GM19467 (cell line): ENCODE data around the gene ELAC2.
A peak's percentile ranks its signal among the peaks of the same experiment; 100 is the strongest.

Experiments
- ATAC-seq: cut with Tn5 transposase; IDR thresholded peaks from one replicate; pipeline ENCODE4 v1.9.1; 2021; ENCODE audit warnings: mild to moderate bottlenecking, moderate library complexity; ENCODE audit not compliant: unreplicated experiment

The ELAC2 gene, protein sequence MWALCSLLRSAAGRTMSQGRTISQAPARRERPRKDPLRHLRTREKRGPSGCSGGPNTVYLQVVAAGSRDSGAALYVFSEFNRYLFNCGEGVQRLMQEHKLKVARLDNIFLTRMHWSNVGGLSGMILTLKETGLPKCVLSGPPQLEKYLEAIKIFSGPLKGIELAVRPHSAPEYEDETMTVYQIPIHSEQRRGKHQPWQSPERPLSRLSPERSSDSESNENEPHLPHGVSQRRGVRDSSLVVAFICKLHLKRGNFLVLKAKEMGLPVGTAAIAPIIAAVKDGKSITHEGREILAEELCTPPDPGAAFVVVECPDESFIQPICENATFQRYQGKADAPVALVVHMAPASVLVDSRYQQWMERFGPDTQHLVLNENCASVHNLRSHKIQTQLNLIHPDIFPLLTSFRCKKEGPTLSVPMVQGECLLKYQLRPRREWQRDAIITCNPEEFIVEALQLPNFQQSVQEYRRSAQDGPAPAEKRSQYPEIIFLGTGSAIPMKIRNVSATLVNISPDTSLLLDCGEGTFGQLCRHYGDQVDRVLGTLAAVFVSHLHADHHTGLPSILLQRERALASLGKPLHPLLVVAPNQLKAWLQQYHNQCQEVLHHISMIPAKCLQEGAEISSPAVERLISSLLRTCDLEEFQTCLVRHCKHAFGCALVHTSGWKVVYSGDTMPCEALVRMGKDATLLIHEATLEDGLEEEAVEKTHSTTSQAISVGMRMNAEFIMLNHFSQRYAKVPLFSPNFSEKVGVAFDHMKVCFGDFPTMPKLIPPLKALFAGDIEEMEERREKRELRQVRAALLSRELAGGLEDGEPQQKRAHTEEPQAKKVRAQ

GRCh38 chr17:13017655-13018459 lies at the start of gene ELAC2:
ELAC2 (minus strand) TSS chr17:13018027; CDS start chr17:13017947, 80 bp downstream.
- peak; percentile 99 for ATAC-seq

- no peak for ATAC-seq
Observed at GRCh38 chr17:13065032-13065431, 47.2 kb upstream of the ELAC2 start.

DNA sequence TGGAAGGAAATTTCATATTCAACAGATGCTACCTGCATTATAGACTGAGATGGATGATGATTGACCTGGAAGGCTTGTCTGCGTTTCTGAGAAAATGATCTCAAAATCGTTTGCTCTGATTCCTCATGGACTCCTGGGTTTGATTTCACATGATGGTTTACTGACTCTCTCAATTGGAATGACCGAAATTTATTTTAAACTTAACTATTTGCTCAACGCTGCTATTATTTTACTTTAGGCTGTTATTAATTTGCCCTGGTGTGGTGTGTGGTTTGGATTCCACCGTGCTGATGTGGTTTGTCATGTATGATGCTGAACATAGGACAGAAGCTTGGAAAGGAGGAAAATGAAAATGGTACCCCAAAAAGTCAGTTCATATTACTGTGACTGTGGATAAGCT lies 37.3 kb upstream of the ELAC2 start:
- no peak for ATAC-seq

DNA sequence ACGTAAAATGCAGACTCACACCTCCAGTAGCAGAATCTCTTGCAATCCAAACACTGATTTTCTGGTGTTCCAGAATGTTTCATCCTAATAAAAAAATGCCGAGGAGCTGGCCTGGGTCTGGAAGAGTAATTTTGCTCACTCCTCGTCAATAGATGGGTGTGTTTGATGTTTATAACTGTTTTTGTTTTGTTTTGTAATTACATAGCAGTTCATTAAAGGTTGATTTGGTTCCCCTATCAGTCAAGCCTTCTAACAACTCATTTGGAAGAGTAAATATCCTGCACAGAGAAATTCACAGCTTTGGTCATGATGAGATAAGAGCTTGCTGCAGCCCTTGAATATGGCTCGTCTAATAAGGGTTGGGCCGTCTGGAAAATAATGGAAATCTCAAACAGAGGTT lies 36.8 kb upstream of the ELAC2 start:
- no peak for ATAC-seq

GRCh38 chr17:13051915-13052314 lies 34.1 kb upstream of the ELAC2 start:
- ATAC-seq = no peak

- no peak for ATAC-seq
Observed at GRCh38 chr17:13047011-13047606, 29.3 kb upstream of the ELAC2 start.

DNA sequence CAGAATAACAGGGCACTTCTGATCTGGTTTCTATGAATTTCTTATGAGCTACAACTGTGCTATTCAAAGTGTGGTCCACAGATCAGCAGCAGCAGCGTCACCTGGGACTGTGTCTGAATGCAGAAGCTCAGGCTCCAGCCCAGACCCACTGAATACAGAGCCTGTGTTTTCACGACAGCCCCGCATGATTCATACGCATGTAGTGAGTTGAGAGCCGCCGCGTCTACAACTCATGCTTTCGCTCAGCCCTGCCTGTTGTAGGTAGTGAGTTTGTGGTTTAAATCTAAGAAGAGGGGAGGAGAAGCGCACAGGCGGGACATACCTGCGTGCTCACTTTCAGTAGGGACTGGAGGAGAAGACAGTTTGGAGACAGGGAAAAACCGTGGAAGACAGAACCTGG lies 28.5 kb upstream of the ELAC2 start:
- ATAC-seq = no peak

GRCh38 chr17:13044572-13045065 lies 26.8 kb upstream of the ELAC2 start:
- no peak for ATAC-seq

DNA sequence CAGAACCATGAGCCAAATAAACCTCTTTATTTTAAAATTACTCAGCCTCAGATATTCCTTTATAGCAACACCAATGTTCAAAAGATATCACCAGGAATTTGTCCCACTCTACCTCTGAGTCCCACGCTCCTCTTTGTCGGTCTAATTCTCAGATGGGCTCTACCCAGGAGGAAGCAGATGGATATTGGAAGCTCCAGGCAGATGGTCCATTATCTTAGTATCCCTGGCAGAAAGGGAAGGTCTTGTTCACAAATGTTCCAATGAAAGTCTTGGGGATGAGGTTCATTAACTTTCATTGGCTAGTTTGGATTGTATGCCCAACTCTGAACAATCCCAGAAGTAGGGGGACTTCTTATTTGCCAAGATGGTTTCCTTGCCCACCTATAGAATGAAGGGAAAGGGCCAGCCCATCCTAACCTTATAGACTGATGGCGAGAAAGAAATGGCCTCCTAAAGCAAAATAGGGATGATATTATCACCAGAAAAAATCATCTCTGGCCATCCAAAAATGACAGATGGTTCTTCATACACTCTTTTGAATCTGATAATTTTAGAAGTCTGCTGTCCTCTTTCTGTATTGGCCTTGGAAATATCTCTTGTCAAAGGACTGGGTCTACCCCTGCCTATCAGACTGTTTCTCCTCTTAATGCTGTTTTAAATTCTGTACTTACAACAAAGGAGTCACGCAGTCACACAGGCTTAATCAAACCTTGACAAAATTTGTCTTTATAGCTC lies 21.3 kb upstream of the ELAC2 start:
- ATAC-seq = no peak

- no peak for ATAC-seq
Observed at GRCh38 chr17:13036751-13037150, 18.9 kb upstream of the ELAC2 start.

GRCh38 chr17:13035420-13035819 lies 17.6 kb upstream of the ELAC2 start:
- ATAC-seq = no peak

DNA sequence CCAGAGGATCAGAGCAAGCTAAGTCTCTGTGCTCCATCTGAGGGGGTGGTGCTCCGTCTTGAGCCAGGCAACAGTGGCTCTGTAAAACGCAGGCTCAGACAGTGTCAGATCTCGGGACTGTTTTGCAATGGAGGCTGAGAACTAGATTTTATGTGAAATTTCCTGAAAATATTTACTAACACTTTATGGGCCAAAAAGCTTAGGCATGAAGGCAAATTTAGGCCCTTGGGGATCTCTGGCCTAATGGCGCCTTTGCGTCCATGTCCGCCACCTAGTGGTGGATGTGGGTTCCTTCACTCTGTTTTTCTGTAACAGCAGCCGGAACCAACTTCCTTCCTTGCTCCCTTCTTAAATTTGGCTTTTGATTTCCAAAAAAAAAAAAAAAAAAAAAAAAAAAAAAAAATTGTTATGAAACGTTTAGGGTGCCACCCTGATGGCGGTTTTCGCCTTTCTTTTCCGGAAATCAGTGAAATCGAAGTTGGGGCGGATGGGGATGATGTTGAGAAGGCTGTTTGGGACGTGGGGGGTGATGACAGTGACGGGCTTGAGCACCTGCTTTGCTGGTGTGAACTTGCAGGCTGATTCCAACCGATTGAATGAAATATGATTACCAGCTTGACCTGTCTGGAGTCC lies 14.0 kb upstream of the ELAC2 start:
- ATAC-seq = peak; percentile 87

GRCh38 chr17:13030459-13031300 lies 12.9 kb upstream of the ELAC2 start:
- ATAC-seq = no peak

- ATAC-seq = no peak
Observed at GRCh38 chr17:13030056-13030455, 12.2 kb upstream of the ELAC2 start.

GRCh38 chr17:13029340-13029739 lies 11.5 kb upstream of the ELAC2 start:
- no peak for ATAC-seq

DNA sequence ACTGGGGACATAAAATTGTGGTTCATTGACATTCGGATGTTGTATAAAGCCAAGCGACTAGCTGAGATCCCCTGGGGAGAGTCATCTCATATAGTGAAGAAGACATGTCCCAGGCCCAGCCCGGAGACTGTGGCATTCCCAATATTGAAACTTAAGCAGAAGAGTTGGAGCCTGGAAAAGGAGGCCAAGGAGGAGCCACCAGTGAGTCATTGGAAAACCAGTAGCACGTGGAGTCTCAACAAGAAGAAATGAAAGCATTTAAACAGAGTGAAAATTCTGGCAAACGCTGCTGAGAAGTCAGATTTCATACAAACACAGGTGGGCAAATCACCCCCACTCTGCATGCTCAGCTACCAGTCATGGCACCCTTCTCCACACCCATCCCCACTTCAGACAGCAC lies 9.4 kb upstream of the ELAC2 start:
- no peak for ATAC-seq

DNA sequence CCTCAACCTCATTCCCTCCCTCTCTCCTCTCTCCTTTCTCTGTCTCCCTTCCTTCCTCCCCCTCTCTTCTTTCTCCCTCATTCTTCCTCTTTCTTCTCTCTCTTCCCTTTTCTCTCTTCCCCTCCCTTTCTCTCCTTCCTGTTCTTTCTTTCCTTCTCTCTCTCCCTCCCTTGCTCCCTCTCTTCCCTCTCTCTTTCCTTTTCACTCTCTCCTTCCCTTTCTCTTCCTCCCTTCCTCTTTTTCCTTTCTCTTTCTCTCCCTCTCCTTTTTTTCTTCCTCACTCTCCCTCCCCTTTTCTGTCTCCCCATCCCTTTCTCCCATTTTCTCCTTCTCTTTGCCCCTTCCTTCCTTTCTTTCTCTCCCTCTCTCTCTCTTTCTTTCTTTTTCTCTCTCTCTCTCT lies 7.9 kb upstream of the ELAC2 start:
- no peak for ATAC-seq

GRCh38 chr17:13025258-13025627 lies 7.4 kb upstream of the ELAC2 start:
- no peak for ATAC-seq
